Testis (tissue), 2 donors: ENCODE results near the gene FOXL2NB.

ENCODE experiments used
- CTCF ChIP-seq, 3 experiments: fragments of 450-650 bp in 2 of 3; fragments of 200-600 bp in 1 of 3; sonication (generic) in 1 of 3; IDR thresholded peaks; one replicate each; pipeline ENCODE4 v1.5.1; 2016 to 2019; ENCODE audit warnings: antibody characterized with exemption in 3 of 3, mild to moderate bottlenecking in 2 of 3, moderate library complexity in 1 of 3
- POLR2A ChIP-seq: fragments of 450-650 bp; IDR thresholded peaks from one replicate; pipeline ENCODE4 v1.6.1; 2017; ENCODE audit warnings: antibody characterized with exemption, mild to moderate bottlenecking, moderate library complexity

GRCh38 chr3:138939561-138940241 lies 7.3 kb upstream of the FOXL2NB start:
- TF ChIP-seq CTCF (IDR thresholded peaks at IDR 0.05): no peak
- TF ChIP-seq POLR2A: no peak
